Ovary (tissue), 3 donors: ENCODE measurements around the gene ELK1.

ENCODE experiments used
- EP300 ChIP-seq: sonication (generic); formaldehyde crosslinking; IDR thresholded peaks from one replicate; pipeline ENCODE4 v1.6.1; 2017; ENCODE audit warnings: antibody characterized with exemption
- POLR2A ChIP-seq: fragments of 450-650 bp; IDR thresholded peaks from one replicate; pipeline ENCODE4 v1.6.1; 2017; ENCODE audit warnings: antibody characterized with exemption, mild to moderate bottlenecking, moderate library complexity
- TF ChIP-seq, protein P1 (sequence below), 3 donors: fragments of 450-650 bp in 2 of 3; fragments of 200-600 bp in 1 of 3; IDR thresholded peaks; one replicate each; pipeline versions ENCODE4 v1.5.1 to v1.8.0; 2016 to 2022; ENCODE audit warnings: antibody characterized with exemption in 3 of 3, mild to moderate bottlenecking in 1 of 3
- donor health status: DM: no; HTN: no; CAD: no.

DNA sequence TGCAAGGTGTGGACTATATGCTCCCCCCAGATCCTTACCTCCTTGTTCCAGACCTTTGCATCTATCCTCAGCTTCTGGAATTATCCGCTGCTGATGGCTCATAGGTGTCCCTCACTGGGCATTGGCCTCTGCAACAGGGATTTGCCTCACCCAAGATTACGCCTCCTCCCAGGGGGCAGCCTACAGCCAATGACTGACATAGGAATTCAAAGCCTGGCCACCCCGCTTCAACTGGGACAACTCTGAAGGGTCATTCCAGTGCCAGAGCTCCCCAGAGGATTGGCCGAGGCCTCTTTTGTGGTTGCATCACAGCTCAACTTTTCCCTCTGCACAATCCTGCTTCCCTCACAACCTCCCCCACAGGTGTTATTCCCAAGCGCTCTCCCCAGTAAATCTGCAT lies 35.7 kb downstream of the ELK1 start:
- TF ChIP-seq, protein P1, sequence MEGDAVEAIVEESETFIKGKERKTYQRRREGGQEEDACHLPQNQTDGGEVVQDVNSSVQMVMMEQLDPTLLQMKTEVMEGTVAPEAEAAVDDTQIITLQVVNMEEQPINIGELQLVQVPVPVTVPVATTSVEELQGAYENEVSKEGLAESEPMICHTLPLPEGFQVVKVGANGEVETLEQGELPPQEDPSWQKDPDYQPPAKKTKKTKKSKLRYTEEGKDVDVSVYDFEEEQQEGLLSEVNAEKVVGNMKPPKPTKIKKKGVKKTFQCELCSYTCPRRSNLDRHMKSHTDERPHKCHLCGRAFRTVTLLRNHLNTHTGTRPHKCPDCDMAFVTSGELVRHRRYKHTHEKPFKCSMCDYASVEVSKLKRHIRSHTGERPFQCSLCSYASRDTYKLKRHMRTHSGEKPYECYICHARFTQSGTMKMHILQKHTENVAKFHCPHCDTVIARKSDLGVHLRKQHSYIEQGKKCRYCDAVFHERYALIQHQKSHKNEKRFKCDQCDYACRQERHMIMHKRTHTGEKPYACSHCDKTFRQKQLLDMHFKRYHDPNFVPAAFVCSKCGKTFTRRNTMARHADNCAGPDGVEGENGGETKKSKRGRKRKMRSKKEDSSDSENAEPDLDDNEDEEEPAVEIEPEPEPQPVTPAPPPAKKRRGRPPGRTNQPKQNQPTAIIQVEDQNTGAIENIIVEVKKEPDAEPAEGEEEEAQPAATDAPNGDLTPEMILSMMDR (IDR thresholded peaks at IDR 0.05), result no peak
- no peak for TF ChIP-seq POLR2A
- TF ChIP-seq EP300, result no peak
